GM06990 (cell line): ENCODE data around the gene MITF.

Experiments
- DNase-seq: peaks from one replicate; pipeline ENCODE4 v3.0.0-alpha.2; 2011; ENCODE audit not compliant: insufficient read length; ENCODE audit errors: extremely low read depth
- H3K27me3 ChIP-seq: replicated peaks from 2 replicates; pipeline ENCODE4 v1.6.0; 2011; ENCODE audit warnings: low read length; ENCODE audit not compliant: control insufficient read depth, insufficient read depth
- H3K36me3 ChIP-seq: 2 replicates; pipeline ENCODE4 v1.5.1; 2011; ENCODE audit warnings: low read length; ENCODE audit not compliant: control insufficient read depth, insufficient read depth
- H3K4me3 ChIP-seq: replicated peaks from 2 replicates; pipeline ENCODE4 v1.5.1; 2011; ENCODE audit warnings: low read depth, mild to moderate bottlenecking, control low read depth, low read length
- TF ChIP-seq, protein P1 (sequence below): IDR thresholded peaks from 2 replicates; pipeline ENCODE4 v1.5.1; 2011; ENCODE audit warnings: low read length, control low read depth, mild to moderate bottlenecking, inconsistent platforms; ENCODE audit not compliant: insufficient read depth, poor library complexity, severe bottlenecking

Gene MITF

DNA sequence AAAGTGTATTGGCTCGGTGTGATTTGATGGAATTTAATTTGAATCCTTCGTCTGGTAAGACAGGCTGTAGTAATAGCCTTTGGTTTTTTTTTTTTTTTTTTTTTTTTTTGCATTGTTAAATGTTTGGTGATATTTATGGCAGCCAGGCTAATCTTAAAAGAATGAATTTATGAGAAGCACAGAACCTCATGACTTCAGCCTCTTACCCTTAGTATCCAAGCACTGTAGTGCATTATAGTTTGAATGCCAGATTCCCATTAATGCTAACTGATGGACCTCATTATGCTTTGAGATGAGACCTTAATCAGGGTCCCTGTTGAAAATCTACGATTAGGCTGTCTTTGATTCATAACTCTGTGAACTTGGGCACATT lies 149.7 kb downstream of the MITF start:
- no peak for DNase-seq
- Histone ChIP-seq H3K4me3 (no peak overlapping the region), H3K27me3 (no peaks in the 10 kb centered on the region), H3K36me3 (no peaks in the 10 kb centered on the region)
- TF ChIP-seq, protein P1, sequence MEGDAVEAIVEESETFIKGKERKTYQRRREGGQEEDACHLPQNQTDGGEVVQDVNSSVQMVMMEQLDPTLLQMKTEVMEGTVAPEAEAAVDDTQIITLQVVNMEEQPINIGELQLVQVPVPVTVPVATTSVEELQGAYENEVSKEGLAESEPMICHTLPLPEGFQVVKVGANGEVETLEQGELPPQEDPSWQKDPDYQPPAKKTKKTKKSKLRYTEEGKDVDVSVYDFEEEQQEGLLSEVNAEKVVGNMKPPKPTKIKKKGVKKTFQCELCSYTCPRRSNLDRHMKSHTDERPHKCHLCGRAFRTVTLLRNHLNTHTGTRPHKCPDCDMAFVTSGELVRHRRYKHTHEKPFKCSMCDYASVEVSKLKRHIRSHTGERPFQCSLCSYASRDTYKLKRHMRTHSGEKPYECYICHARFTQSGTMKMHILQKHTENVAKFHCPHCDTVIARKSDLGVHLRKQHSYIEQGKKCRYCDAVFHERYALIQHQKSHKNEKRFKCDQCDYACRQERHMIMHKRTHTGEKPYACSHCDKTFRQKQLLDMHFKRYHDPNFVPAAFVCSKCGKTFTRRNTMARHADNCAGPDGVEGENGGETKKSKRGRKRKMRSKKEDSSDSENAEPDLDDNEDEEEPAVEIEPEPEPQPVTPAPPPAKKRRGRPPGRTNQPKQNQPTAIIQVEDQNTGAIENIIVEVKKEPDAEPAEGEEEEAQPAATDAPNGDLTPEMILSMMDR: no peak

DNA sequence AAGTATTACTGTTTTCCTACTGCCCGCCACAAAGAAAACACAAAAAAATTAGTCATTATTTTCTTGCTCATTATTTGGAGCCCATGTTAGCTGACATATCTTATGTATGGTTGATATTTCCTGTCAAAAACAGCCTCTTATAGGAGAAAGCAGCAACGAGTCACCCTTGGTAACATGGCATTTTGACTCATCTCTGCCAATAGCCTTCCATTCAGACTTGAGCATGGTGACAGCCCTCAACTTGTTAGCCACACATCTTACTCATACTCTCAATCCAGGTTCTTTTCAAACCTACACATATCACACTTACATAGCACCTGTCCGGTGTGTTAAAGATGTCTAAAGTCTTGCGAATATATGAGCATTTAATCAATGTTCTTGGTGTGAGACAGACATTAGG lies 150.8 kb downstream of the MITF start:
- no peaks in the 10 kb centered on the region for H3K27me3 ChIP-seq
- H3K4me3 ChIP-seq: no peak overlapping the region
- DNase-seq: no peak
- no peaks in the 10 kb centered on the region for H3K36me3 ChIP-seq
- TF ChIP-seq, protein P1: no peak

DNA sequence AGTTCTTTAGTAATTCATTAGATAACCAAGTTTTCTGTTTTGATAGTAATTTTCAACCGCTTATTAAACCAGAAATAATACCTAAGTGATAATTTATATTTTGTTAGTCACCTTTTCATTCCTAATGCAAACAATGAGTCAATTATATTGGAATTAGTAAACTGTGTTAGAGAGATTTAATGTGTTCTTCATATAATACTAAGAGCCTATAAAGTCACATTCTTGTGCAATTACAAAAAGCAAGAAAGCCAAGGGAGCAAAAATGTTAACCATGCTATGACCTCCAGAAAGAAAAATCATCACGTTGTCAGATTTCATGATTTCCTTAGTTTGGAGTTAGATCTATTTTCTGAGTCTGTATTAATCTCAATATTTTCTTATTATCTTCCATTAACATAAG lies 151.4 kb downstream of the MITF start:
- H3K4me3 ChIP-seq: no peak overlapping the region
- no peak for DNase-seq
- H3K27me3 ChIP-seq: no peaks in the 10 kb centered on the region
- H3K36me3 ChIP-seq: no peaks in the 10 kb centered on the region
- TF ChIP-seq, protein P1: no peak

DNA sequence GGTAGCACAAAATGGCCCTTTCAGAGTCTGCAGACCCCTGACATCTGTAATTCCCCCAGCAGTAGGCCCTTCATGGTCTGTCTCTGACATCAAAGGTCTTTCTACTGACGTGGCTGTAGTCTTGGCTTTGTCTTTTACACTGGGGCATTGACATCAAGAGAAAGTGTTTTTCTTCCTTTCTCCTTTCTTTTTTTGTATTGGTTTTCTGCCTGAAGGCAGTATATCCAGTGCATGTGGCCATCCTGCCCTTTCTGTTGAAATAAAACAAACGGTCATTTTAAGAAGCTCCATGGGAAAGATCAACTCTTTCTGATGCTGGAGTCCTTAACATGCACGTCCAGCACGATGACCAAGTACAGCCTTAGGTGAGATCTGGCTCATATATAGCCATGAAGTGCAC lies 153.4 kb downstream of the MITF start:
- TF ChIP-seq, protein P1: no peak
- H3K27me3 ChIP-seq: no peaks in the 10 kb centered on the region
- H3K4me3 ChIP-seq: no peak overlapping the region
- H3K36me3 ChIP-seq: no peaks in the 10 kb centered on the region
- no peak for DNase-seq

DNA sequence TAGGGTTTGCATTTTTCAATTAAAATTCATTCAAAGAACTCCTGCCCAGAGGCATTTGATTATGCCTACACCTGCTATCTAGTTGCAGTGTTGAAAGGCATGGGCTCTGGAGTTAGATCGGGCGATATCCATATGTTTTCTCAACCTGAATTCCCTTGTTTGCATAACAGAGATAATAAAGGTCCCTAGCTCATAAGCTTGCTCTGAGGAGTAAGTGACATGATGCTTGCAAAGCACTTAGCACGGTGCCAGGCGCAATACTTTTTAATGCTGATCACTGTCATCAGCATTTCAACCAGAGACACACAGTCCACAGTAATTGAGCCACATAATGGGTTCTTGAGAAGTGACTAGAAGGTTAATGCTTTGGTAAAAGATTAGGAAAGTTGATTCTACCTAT lies 154.0 kb downstream of the MITF start:
- no peaks in the 10 kb centered on the region for H3K36me3 ChIP-seq
- DNase-seq: no peak
- TF ChIP-seq, protein P1: no peak
- H3K4me3 ChIP-seq: no peak overlapping the region
- H3K27me3 ChIP-seq: no peaks in the 10 kb centered on the region

DNA sequence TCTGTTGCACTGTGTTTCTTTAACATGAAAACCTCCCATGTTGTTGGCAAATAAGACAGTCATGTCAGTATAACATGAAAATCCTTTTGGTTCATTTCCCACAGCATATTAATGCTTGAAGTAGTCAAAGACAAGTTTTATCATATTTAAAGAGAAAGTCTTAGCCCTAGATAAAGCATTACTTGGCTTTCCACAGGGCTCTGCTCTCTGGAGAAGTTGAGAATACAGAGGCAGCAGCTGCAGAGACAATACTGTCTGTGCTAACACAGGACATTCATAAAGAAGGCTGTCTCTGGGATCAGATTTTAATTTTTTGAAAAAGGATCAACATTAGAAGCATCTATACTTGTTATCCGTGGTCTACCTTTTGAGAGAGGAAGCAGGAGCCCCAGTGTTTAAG lies 156.8 kb downstream of the MITF start:
- Histone ChIP-seq H3K4me3 (no peak overlapping the region), H3K36me3 (no peaks in the 10 kb centered on the region), H3K27me3 (no peaks in the 10 kb centered on the region)
- TF ChIP-seq, protein P1: no peak
- DNase-seq: no peak
